ENCODE results near the gene TH.

Gene TH

DNA sequence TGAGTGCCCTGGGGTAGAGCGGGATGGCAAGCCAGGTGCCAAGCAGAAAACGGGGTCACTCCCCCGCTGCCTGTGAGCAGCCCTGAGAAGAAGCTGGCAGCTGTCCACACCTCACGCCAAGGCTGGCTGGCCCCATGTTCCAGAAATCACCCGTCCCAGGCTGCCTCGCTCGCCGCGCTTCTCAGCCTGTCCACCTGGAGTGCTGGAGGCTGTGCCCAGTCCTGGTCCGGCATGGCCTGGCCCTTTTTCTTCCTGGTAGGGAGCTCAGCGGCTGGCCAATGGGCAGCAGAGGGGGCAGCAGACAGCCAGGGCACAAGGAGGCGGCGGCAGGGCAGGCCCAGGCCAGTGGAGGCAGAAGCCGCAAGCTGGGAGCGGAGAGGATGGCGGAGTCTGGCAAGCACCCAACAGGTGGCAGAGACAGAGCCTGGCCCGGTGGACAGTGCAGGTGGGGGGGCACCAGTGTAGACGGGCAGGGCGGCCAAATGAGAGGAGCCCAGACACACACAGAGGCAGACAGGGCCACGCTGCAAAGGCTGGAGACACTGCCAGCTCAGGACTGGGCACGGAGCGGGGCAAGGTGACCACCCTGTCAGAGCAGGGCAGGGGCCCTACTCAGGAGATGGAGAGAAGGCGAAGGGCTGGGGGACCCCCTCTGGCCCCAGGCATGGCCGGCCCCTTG, 37.2 kb upstream of the TH start:
- DNase-seq = no peak

DNA sequence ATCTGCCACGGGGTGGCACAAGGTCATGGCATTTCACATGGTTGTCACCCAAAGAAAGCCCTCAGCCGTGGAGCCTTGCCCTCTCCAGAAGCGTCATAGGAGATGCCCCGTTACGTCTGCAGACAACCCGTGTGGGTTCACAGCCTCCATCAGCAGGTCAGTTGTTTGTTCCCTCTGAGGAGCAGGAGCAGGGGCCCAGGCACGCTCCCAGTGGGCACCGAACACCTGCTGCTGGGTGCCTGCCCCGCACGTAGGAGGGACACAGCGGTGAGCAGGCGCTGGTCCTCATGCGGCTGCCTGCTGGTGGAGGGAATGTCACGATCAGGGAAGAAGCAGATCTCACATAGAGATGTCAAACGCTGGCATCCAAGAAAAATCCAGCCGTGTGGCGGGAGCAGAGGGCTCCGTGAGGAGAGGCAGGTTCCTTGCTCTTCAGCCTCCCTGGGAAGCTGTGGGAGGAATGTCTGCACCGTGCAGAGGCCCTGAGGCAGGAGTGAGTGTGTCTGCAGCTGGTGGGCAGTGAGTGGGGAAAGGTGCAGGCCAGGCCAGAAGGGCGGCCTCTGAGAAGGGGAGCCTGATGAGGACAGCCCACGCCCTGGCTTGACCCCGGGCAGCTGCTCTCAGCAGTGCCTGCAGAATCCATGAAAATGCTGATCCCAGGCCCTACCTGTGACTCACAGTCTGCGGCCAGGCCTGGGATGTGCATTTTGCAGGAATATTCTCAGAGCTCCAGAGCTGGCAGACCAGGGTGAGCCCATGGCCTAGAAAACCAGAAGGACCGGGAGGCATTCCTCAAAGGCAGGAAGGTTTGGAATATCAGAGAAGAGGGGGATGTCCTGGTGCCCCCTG, 36.4 kb upstream of the TH start:
- no peak for DNase-seq

DNA sequence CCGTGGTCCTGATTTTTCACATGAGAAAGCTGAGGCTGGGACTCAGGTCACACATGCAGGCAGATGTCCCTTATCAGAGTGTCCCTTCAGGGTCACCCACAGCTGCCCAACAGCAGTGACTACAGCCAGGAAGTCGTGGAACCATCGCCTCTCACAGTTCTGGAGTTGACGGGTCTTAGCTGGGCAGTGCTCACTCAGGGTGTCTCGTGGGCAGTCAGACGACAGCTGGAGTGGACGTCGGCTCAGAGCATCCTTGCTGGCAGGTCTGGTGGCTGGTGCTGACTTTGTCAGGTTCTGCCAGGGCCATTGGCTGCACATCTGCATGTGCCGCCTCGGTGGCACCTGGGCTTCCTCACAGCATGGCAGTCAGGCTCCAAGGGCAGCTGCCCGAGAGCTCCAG, 35.6 kb upstream of the TH start:
- no peak for DNase-seq

DNA sequence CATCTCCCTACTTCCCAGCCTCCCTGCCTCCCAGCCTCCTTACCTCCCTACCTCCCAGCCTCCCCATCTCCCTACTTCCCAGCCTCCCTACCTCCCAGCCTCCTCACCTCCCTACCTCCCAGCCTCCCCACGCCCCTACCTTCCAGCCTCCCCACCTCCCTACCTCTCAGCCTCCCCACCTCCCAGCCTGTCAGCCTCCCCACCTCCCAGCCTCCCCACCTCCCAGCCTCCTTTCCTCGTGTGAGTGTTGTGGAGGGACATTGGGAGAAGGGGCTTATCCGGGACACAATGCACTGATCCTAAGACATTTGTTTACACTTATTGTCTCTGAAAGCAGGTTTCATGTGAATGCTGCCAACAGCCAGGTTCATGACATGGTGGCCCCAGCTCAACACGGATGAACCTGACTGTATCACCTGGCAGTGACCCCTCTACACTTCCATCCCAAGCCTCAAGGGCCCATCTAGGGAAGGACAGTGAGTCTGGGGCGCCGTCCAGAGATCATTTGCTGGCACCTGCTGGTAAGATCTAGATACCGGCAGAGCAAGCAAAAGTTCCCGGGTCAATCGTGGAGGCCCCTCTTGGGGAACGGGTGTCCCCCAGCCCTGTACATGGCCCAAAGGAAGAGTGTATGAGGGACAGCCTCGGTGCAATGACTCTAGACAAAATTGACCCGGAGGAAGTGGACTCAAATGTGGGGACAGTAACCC, 34.5 kb upstream of the TH start:
- no peak for DNase-seq

DNA sequence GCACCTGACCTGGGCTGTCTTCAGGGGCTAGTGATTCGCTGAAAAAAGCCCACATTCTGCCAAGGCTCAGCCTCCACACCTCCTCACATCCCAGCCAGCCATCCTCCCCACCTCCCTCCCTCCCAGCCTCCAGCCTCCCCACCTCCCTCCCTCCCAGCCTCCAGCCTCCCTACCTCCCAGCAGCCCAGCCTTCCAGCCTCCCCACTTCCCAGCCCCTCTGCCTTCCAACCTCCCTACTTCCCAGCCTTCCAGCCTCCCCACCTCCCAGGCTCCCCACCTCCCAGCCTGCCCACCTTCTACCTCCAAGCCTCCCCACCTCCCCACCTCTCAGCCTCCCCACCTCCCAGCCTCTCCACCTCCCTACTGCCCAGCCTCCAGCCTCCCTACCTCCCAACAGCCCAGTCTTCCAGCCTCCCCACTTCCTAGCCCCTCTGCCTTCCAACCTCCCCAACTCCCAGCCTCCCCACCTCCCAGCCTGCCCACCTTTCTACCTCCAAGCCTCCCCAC, 33.7 kb upstream of the TH start:
- DNase-seq = no peak

DNA sequence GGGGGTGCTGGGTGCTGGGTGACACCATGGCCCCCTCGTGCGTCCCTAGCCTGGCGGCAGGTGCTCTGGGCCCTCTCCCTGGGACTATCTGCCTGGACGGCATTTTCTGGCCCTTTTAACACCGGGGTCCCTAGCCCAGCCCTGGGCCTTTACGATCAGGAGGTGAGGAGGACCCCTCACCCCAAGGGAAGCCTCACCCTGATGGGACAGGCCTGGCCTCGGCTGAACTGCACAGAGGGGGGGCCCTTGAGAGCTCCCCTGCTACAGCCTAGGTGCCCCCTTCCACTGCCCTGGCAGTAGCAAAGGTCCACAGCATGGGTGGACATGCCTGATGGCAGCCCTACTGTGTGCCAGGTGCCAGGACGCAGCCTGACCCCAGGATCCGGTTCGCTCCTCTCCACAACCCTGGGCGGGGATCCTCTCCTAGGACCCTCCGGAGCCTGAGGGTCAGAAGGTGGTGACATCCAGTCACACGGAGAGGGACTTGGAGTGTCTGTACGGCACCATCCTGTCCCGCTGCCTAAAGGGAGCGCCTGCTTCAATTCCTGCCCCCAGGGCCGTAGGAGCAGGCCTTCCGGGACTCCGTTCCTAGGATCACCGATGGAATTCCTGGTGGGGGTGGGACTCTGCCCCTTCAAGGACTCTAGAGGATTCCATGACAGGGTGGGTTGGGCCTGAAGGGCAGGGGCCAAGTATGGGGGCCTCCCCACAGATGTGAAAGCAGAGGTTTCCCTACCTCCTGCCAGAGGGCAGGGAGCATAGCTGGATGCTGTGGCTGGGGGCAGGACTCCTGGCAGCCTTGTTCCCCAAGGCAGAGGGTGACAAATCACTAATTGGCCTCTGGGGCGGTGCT, 33.0 kb upstream of the TH start:
- no peak for DNase-seq

DNA sequence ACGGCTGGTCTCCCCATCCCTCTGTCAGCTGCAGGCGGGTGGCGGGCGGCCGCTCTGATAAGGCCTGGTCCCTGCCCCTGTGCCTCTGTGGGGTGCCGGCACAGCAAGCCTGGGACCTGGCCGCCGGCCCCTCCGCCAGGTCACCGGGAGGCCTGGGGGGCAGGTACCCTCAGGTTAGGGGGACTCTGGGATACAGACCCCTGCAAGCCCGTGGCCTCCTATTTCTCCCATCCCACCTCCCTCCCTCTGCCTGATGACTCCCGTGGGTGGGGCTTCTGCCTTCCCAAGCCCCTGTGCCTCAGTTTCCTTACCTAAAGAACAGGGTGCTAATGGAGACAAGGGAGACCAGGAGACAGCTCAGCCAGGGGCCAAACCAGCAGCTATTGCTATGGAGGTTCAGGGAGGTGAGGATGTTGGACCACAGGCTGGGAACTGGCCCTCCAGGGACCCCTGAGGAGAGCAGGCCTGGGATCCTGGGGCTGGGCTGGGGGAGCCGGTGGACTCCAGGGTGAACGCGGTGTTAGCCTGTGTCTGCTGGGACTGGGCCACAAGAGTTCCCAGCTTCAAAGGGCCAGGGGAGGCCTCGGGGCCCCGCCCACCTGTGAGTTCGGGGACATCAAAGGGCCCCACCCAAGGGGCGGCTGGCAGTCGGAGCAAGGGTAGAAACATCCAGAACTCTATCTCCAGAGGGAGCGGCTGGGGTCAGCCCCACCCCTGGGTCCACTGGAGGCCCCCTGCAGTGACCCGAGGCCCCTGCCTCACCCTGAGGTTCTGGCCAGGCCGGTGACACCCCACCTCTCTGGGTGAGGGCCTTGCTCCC, 32.0 kb upstream of the TH start:
- no peak for DNase-seq

DNA sequence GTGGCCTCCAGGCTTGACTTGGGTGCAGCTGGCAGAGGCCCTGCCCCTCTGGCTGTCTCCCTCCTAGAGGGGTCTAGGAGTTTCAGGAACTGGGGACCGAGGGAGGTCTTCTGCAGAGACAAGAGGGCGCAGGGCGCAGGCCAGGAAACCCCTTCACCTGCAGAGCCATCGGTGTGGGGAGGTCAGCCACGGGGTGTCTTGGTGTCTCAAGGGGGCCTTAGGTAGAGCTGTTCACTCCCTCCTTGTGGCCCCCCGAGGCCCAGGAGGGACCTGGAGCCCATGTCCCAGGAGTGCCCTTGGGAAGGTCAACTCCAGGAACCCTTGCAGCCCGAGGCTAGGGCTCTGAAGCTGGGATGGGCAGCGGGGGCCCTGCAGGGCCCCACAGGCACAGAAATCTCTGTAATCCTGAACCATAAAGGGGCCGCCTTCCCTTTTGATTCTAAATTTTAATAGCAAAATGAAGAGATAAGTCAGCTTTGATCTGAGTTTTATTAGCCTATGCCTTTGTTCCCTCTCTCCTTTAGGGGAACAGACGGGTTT, 31.4 kb upstream of the TH start:
- no peak for DNase-seq

DNA sequence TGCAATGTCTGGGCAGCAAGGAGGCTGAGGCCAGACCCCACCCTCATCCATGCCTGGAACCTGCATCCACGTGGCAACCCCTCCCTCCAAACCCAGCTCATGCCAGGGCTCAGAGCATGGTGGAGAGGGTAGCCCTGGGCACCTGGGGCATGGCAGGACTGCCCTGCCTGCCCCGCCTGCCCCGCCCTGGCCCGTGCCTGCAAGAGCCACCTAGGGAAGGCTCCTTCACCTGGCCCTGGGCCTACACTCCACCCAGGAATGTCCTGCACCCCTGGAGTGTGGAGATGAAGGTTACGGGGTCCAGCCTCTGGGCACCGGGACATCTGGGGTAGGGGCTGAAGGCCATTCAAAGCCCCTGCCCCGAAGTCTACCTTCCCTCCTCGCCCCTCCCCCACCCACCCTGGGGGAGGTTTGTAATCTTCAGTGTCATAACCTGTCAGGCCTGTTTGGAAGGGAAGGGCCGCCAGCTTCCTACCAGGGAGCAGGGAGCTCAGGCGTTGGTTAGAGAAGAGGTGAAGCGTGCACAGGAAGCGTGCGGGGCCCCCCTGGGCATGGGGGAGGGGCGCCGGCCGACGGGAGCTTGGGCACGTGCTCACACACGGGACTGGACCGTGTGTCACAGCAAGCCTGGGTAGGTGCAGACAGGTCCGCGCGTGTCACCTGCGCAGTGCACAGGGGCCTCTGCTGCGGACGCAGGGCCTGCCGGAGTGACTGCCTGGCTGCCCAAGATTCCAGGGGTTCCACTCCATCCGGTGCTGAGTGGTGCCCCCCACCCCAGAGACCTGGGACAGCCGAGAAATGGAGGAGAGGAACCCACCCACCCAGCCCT, 30.7 kb upstream of the TH start:
- DNase-seq = no peak

DNA sequence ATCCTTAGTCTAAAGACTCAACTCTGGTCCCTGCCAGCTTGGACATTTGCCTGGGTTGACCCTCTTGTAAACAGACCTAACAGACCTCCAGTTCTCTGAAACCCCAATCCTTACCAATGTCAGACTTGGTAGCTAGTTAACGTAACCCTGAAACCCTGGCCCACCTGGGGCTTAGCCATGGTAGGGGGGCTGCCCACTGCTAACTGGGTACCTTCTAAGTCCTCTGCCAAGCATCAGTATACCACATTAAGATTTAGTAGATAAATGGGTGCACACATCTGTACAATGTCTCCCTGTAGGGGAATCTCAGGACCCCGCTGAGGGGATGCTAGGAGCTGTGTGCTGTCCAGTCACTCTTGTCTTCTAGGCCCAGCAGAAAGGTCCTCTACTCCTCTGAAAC, 29.9 kb upstream of the TH start:
- no peak for DNase-seq

DNA sequence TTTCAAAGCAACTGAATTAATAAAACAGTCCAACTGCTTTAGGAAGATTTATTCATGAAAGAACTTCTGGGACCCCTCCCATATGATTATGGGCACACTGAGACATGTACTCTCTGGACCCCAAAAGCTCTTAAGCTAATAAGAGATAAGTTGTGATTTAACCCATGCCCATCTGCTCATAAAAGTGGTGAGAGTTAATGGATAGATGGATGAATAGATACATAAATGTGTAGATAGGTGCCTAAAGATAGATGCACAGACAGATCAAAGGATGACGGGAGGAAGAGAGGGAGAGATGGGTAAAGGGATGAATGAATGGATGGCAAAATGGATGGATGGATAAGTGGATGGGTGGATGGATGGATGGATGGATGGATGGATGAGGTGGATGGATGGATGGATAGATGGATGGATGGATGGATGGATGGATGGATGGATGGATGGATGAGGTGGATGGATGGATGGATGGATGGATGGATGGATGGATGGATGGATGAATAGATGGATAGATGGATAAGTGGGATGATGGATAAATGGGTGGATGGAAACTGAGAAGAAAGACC, 29.4 kb upstream of the TH start:
- DNase-seq = no peak

DNA sequence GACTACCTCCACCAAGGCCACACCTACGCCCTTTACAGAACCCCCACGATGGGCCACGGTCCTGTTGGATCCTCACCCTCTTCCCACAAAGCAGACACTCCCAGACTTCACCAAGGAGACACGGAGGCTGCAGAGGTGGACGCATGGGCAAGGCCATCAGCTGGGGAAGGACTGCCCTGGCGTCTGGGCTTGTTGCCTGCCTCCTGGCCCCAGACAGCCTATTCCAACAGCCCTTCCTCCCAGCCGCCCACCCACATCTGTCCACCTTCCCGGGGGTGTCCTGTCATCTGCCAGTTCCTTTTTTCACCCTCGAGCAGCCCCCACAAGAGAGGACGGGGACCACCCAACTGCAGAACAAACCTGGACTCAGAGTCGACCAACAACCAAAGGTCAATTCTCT, 28.9 kb upstream of the TH start:
- DNase-seq = no peak

DNA sequence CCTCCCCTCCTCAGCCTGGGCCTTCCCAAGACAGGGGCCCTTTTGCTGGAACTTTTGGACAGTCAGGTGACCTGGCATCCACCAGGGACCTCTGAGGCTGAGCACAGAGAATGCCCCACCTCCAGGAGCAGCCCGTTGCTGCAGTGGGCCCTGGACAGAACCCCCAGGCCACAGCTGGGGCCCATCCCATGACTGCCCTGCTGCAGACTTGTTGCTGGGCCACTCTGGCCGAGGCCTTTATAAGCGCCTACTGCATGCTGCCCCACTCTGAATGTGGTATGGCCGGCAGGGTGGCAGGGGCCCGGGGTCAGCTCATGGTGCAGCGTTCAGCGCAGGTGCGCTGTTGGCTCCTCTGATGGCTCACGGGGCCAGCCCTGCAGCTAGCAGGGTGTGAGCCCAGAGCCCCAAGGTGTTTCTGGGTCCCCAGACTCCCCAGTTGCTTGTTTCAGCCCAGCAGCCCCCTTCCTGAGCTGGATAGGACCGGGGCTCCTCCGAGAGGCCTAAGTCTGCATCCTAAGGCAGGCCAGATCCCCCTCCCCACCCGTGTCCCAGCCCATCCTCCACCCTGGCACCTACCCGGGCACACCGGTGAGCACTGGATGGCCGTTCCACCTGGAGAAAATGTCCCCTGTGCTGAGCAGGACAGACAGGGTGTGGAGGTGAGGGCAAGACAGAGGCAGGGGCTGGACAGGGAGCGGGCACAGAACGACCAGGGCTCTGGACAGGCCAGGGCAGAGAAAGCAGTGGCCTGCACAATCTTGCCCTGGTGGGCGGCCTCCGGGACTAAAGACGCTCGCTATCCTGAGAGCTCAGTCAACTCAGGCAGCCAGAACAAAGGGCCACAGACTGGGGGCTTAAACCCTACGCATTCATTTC, 28.1 kb upstream of the TH start:
- no peak for DNase-seq

DNA sequence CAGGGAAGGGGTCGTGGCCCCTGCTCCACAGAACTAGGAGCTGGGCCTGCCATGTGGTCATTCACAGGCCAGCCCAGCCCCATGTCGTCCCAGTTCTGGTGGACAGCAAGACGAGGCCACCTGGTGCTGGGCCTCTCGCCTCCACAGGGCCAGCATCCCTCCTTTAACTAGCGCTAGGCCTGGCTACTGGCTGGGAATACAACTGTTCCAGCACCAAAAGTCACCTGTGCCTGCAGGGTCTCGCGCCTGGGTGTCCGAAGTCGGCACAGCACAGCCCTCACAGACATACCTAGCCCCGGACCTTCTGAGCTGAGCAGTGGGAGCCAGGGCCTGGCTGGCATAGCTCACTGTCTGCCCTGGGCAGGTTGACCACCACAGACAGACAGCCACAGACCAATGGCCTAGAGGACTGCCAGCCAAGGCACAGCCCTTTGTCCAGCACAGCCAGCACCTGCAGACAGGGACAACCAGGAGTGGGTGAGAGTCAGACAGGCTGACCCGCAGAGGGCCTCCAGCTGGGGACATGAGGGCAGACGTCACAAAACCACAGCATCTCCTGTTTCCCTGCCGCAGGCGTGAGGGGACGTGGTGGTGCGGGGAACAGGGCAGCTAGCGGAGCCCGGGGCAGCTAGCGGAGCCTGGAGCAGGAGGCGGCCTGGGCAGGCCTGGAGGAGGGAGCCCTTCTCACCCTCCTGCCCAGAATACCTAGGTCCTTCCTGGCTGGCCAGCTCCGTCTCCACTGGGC, 27.2 kb upstream of the TH start:
- DNase-seq = no peak

DNA sequence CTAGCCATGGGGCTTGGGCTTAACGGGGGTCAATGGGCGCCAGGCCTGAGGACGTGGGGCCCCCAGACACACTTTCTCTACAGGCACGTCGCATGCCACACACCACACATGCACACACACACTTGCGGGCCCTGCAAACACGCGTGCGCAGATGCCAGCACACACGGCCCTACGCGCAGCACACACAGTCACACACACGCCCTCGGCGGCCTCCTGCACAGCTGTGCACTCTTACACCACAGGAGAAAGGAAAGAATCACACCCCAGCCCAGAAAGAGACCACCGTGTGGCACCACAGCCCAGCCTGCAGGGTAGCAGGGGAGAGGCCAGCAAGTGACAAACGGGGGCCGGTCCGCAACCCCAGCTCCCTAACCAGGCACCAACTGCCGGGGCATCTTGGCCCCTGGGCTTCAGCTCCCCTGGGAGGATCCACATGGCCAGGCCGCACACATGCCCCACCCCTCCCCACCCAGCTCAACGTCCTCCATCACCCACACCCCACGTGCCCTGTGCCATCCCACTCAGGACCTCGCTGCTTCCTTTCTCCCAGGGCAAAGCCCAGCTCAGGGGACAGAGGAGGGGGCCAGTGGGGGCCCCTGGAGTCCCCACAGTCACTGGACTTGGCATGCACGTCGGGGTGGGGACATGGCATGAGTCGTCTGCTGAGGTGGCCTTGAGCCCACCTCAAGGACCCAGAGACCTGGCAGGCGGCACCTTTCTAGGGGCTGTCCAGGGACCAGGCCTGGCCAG, 26.3 kb upstream of the TH start:
- no peak for DNase-seq

DNA sequence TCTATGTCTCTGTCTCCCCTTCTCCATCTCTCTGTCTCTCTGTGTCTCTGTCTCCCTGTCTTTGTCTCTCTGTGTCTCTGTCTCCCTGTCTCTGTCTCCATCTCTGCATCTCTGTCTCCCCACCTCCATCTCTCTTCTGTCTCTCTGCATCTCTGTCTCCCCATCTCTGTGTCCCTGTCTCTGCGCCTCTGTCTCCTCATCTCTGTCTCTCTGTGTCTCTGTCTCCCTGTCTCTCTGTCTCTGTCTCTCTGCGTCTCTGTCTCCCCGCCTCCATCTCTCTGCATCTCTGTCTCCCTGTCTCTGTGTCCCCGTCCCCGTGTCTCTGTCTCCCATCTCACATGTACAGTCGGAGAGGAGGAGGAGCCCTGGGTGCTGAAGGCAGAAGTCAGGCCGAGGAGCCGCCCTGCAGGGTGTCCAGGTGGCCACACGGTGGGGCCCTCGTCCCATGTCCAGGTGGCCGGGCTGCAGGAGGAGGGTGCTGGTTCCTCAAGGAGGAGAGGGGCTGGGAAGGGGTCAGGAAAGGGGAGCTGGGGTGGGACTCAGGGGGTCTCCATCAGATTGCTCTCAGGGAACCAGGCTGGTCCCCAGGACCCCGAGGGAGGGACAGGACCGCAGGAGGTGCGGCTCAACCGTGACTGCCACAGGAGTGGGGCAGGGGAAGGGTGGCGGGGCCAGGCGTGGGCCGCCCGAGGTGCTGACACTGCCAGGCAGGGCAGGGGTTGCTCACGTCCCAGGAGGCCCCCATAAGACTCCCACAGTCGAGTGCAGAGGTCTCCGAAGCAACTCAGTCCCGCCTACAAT, 25.6 kb upstream of the TH start:
- peak; percentile 79 for DNase-seq

DNA sequence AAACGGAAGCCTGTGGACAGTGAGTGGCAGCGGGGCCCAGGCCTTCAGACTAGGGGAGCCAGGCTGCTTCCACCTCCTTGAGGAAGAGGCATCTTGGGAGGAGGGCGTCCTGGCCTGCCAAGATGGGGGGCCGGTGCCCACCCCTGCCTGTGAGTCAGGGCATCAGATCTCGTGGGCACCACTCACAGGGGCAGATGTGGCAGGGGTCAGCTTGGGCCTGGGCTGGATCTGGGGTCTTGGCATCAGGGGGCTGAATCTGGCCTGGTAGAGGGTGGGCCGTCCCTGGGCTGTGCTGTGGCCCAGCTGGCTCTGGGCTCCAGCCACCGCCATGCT, 24.1 kb upstream of the TH start:
- DNase-seq = no peak

Measured in stimulated activated CD4-positive, alpha-beta T cell treated with anti-CD3 and anti-CD28 coated beads, Interleukin-15, amount 100 ng/mL, for 24 hours (primary cell).